ENCODE results near the gene GRM1. TPM values are rescaled to one million over a fixed set of nuclear protein-coding genes. Genes with fewer than 3 reads are reported as not detected.

The GRM1 gene
- total RNA-seq, 1 donor from 2014 or later, result 0.39 TPM

DNA sequence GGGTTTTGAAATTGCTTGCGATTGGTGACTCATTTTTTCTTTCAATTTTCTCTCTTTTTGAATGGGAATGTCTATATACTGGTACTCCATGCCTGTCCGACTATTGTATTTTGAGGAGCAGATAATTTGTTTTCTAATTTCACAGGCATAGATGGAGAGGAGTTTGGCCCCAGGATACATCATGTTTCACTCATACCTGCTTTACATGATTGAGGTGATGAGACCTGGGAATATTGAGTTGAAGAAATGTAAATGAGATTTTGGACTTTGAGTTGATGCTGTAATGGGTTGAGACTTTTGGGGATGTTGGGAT lies 261.7 kb downstream of the GRM1 start:
- Mint-ChIP-seq H3K27me3 (no peaks in the 10 kb centered on the region), H3K4me1 (ENCODE audit: unreplicated experiment) (no peaks in the 10 kb centered on the region), H3K4me3 (no peak overlapping the region), H3K9me3 (no peaks in the 10 kb centered on the region), H3K27ac (no peak overlapping the region), H3K36me3 (no peaks in the 10 kb centered on the region)
- DNase-seq (ENCODE audit: extremely low spot score, unreplicated experiment), result no peak
- no peak for TF ChIP-seq CTCF (conservative IDR thresholded peaks at IDR 0.05)

GRCh38 chr6:146292506-146292905 lies 263.6 kb downstream of the GRM1 start:
- no peak for DNase-seq (ENCODE audit: extremely low spot score, unreplicated experiment)
- TF ChIP-seq CTCF (conservative IDR thresholded peaks at IDR 0.05), result no peak
- no peaks in the 10 kb centered on the region for H3K27me3 Mint-ChIP-seq
- no peak overlapping the region for H3K4me3 Mint-ChIP-seq
- no peaks in the 10 kb centered on the region for H3K36me3 Mint-ChIP-seq
- no peaks in the 10 kb centered on the region for H3K4me1 Mint-ChIP-seq (ENCODE audit: unreplicated experiment)
- no peaks in the 10 kb centered on the region for H3K9me3 Mint-ChIP-seq
- no peak overlapping the region for H3K27ac Mint-ChIP-seq

DNA sequence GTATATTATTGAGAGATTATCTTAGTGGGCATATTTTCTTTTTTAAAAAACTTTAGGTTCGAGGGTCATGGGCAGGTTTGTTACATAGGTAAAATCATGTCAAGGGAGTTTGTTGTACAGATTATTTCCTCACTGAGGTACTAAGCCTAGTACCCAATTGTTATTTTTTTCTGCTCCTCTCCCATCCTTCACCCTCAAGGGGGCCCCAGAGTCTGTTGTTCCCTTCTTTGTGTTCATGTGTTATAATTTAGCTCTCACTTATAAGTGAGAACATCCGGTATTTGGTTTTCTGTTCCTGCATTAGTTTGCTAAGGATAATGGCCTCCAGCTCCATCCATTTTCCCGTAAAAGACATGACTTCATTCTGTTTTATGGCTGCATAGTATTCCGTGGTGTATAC lies 266.8 kb downstream of the GRM1 start:
- Mint-ChIP-seq H3K4me1 (ENCODE audit: unreplicated experiment) (no peaks in the 10 kb centered on the region), H3K4me3 (no peak overlapping the region), H3K9me3 (no peaks in the 10 kb centered on the region), H3K27me3 (no peaks in the 10 kb centered on the region), H3K36me3 (no peaks in the 10 kb centered on the region), H3K27ac (no peak overlapping the region)
- no peak for DNase-seq (ENCODE audit: extremely low spot score, unreplicated experiment)
- TF ChIP-seq CTCF (conservative IDR thresholded peaks at IDR 0.05), result no peak

DNA sequence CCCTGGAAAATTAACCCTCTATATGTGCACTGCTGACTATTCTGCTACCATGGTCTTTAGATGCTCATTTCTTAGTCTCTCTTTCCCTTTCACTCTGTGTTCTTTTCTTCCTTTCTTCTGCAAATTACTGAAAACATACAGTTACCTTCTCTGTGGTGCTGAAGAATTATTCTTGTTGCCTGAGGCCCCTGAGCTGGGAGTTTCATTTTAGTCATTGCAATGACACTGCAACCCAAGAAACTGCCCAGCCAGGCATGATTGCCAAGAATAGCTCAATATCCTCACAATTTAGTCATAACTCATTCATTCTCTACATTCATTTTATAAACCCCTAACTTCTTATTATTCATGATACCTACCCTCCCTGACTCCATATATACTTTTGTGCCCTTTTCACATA lies 269.0 kb downstream of the GRM1 start:
- H3K9me3 Mint-ChIP-seq, result no peaks in the 10 kb centered on the region
- no peaks in the 10 kb centered on the region for H3K27me3 Mint-ChIP-seq
- DNase-seq (ENCODE audit: extremely low spot score, unreplicated experiment), result no peak
- H3K27ac Mint-ChIP-seq, result no peak overlapping the region
- no peak for TF ChIP-seq CTCF (conservative IDR thresholded peaks at IDR 0.05)
- H3K36me3 Mint-ChIP-seq, result no peaks in the 10 kb centered on the region
- no peak overlapping the region for H3K4me3 Mint-ChIP-seq
- H3K4me1 Mint-ChIP-seq (ENCODE audit: unreplicated experiment), result no peaks in the 10 kb centered on the region

GRCh38 chr6:146300521-146300920 lies 271.7 kb downstream of the GRM1 start:
- Mint-ChIP-seq H3K4me3 (no peak overlapping the region), H3K27ac (no peak overlapping the region), H3K4me1 (ENCODE audit: unreplicated experiment) (no peaks in the 10 kb centered on the region), H3K27me3 (no peaks in the 10 kb centered on the region), H3K36me3 (no peaks in the 10 kb centered on the region), H3K9me3 (no peaks in the 10 kb centered on the region)
- TF ChIP-seq CTCF (conservative IDR thresholded peaks at IDR 0.05), result no peak
- no peak for DNase-seq (ENCODE audit: extremely low spot score, unreplicated experiment)

DNA sequence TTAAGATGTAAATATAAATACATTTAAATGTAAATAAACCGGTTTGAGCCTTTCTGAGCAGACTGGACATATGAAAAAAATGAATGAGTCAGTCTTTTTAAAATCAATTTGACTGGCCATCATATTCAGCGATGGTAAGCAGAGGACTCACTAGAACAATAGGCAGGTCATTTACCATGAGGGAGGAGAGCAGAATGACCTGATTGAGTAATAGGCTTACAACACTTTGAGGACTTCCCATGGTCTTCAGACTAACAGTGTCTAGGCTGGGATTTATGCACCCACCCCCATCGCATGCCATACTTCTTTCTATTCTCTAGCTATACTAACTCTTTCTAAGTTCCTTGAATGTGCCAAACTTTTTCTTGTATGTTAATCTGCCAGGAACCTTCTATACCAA lies 272.9 kb downstream of the GRM1 start:
- Mint-ChIP-seq H3K27me3 (no peaks in the 10 kb centered on the region), H3K9me3 (no peaks in the 10 kb centered on the region), H3K4me1 (ENCODE audit: unreplicated experiment) (no peaks in the 10 kb centered on the region), H3K36me3 (no peaks in the 10 kb centered on the region), H3K4me3 (no peak overlapping the region), H3K27ac (no peak overlapping the region)
- DNase-seq (ENCODE audit: extremely low spot score, unreplicated experiment), result no peak
- TF ChIP-seq CTCF (conservative IDR thresholded peaks at IDR 0.05), result no peak
